MM.1S (cell line): Measurements from ENCODE around the gene SARNP.
A peak's percentile ranks its signal among the peaks of the same experiment; 100 is the strongest.

ENCODE experiments used
- DNase-seq: peaks from one replicate; pipeline ENCODE4 v3.0.0-alpha.2; 2015
- H2AFZ ChIP-seq: fragments of 300-600 bp; sonication (generic); 2 replicates; pipeline ENCODE4 v1.6.0; 2016; ENCODE audit warnings: antibody characterized with exemption, low read length
- H3F3A ChIP-seq: fragments of 300-600 bp; sonication (generic); 2 replicates; pipeline ENCODE4 v1.6.1; 2016; ENCODE audit warnings: mild to moderate bottlenecking, antibody characterized with exemption, low read length, moderate library complexity, mixed read lengths; ENCODE audit not compliant: insufficient read depth
- H3K27ac ChIP-seq: fragments of 300-600 bp; sonication (generic); 2 replicates; pipeline ENCODE4 v1.5.1; 2016; ENCODE audit warnings: mild to moderate bottlenecking, low read length
- H3K27me3 ChIP-seq: fragments of 300-600 bp; sonication (generic); replicated peaks from 2 replicates; pipeline ENCODE4 v1.6.0; 2016; ENCODE audit warnings: low read length; ENCODE audit not compliant: insufficient read depth
- H3K36me3 ChIP-seq: fragments of 300-600 bp; sonication (generic); replicated peaks from 2 replicates; pipeline ENCODE4 v1.6.1; 2016; ENCODE audit warnings: mild to moderate bottlenecking, low read length, mixed read lengths; ENCODE audit not compliant: insufficient read depth
- H3K4me1 ChIP-seq: fragments of 300-600 bp; sonication (generic); 2 replicates; pipeline ENCODE4 v1.6.1; 2016; ENCODE audit warnings: low read length, mixed read lengths
- H3K4me2 ChIP-seq: fragments of 300-600 bp; sonication (generic); 2 replicates; pipeline ENCODE4 v1.6.0; 2016; ENCODE audit warnings: low read depth, low read length
- H3K4me3 ChIP-seq: fragments of 300-600 bp; sonication (generic); 2 replicates; pipeline ENCODE4 v1.5.1; 2016; ENCODE audit warnings: low read length, mixed read lengths
- H3K79me2 ChIP-seq: fragments of 300-600 bp; sonication (generic); 2 replicates; pipeline ENCODE4 v1.6.1; 2016; ENCODE audit warnings: mixed run types, low read length, mixed read lengths
- H3K9ac ChIP-seq: fragments of 300-600 bp; sonication (generic); 2 replicates; pipeline ENCODE4 v1.6.1; 2016; ENCODE audit warnings: low read length, mixed read lengths
- H3K9me2 ChIP-seq: fragments of 300-600 bp; sonication (generic); replicated peaks from 2 replicates; pipeline ENCODE4 v1.6.1; 2016; ENCODE audit warnings: mild to moderate bottlenecking, low read length, mixed read lengths; ENCODE audit not compliant: insufficient read depth
- H3K9me3 ChIP-seq: fragments of 300-600 bp; sonication (generic); replicated peaks from 2 replicates; pipeline ENCODE4 v1.6.1; 2016; ENCODE audit warnings: mild to moderate bottlenecking, low read length, mixed read lengths; ENCODE audit not compliant: insufficient read depth
- H4K20me1 ChIP-seq: fragments of 300-600 bp; sonication (generic); 2 replicates; pipeline ENCODE4 v1.6.1; 2016; ENCODE audit warnings: mild to moderate bottlenecking, low read length, moderate library complexity, mixed read lengths; ENCODE audit not compliant: insufficient read depth
- CTCF ChIP-seq: fragments of 300-600 bp; sonication (generic); IDR thresholded peaks from 2 replicates; pipeline ENCODE4 v1.5.1; 2016; ENCODE audit warnings: antibody characterized with exemption, low read length, mixed read lengths
- EZH2 ChIP-seq: fragments of 300-600 bp; sonication (generic); optimal IDR thresholded peaks from 2 replicates; pipeline ENCODE3; 2017; ENCODE audit warnings: low read depth, mild to moderate bottlenecking, antibody characterized with exemption, low read length, mixed read lengths
- EZH2phosphoT487 ChIP-seq: fragments of 300-600 bp; sonication (generic); IDR thresholded peaks from 2 replicates; pipeline ENCODE4 v1.6.1; 2018; ENCODE audit warnings: antibody characterized with exemption, low read length

The SARNP gene

DNA sequence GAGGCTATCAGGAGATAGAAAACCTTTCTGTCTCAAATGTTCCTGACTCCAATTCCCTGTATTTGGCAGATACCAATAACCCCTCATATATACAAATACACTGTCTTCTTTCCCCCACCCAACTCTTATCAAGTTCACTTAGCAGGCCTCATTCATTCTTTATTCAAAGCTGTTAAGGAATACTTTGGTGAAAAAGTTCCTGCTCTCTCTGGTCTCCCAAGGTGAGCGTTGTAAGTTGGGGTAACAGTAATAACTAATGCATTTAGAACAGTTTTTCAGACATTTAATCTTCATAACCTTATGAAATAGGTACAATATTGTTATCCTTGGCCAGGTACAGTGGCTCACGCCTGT is 78.5 kb downstream of the SARNP start:
- no peaks in the 10 kb centered on the region for H4K20me1 ChIP-seq
- no peaks in the 10 kb centered on the region for H3K79me2 ChIP-seq
- peak overlapping the region; percentile 90 for H3K4me3 ChIP-seq
- peaks cover 13% of the 10 kb centered on the region for H3K4me1 ChIP-seq
- 0 out of 2 replicates have a peak, but pooled peaks cover 4% of the 10 kb centered on the region for H3K27me3 ChIP-seq
- H3K9me2 ChIP-seq: no peaks in the 10 kb centered on the region
- no peak overlapping the region for H3K27ac ChIP-seq
- H3K9ac ChIP-seq: no peak overlapping the region
- no peak for DNase-seq
- H3K36me3 ChIP-seq: no peaks in the 10 kb centered on the region
- H2AFZ ChIP-seq: peak overlapping the region; percentile 93; the same call in 1 of the 2 replicates
- no peaks in the 10 kb centered on the region for H3K9me3 ChIP-seq
- peaks cover 8% of the 10 kb centered on the region; the same call in 1 of the 2 replicates for H3F3A ChIP-seq
- H3K4me2 ChIP-seq: peak overlapping the region; percentile 89; the same call in 1 of the 2 replicates
- no peak for TF ChIP-seq EZH2phosphoT487
- no peak for TF ChIP-seq EZH2
- TF ChIP-seq CTCF: no peak

DNA sequence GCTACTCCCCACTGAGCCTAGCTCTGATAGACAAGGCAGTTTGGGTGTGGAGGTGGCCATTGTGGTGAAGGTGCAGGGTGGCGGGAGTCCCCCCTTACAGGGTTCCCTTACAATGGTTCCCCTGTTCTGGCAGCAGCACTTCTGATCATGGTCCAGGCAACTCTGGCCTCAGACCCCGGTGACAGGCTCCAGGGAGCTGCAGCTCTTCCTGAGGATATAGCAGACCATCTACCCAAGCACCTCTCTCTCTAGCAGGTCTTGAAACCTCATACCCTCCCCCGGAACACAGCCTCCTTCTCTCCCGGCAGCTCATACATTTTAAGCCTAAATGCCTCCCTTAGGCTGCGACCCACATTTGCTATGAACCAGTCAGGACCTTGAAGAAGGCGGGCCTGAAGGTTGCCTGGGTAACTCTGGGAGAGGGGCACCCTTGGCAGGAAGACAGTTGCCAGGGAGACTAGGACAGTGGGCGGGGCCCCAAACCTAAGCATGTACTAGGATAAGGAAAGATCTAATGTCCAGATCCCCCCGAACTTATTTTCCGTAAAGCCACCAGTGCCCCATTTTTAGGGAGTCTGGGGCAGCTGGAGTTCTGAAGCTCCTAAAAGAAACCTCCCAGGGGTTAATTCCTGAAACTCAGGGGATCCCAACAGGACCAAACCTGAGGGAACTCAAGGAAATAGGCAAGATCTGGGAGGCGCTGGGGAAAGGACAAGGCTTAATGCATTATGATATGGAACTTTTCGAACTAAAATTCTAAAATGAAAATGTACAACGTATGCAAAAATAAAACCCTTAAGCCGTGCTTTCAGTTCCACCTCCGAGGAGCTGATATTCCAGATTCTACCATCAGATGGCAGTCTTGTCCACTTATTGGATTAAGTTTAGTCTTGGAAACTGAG is 79.2 kb downstream of the SARNP start:
- H3K36me3 ChIP-seq: no peaks in the 10 kb centered on the region
- peak; percentile 91 for DNase-seq

GRCh38 chr12:55737581-55738122 is 79.9 kb downstream of the SARNP start:
- H3K4me2 ChIP-seq: peak overlapping the region; percentile 89
- H3K4me1 ChIP-seq: peaks cover 12% of the 10 kb centered on the region
- TF ChIP-seq EZH2 (no peak), EZH2phosphoT487 (no peak), CTCF (no peak)
- peaks cover 8% of the 10 kb centered on the region; the same call in 1 of the 2 replicates for H3F3A ChIP-seq
- H3K9me3 ChIP-seq: no peaks in the 10 kb centered on the region
- peak overlapping the region; percentile 93 for H2AFZ ChIP-seq
- peak overlapping the region; percentile 64; the same call in 1 of the 2 replicates for H3K27ac ChIP-seq
- 0 out of 2 replicates have a peak, but pooled peaks cover 3% of the 10 kb centered on the region for H3K27me3 ChIP-seq
- H3K9ac ChIP-seq: peak overlapping the region; percentile 73; the same call in 1 of the 2 replicates
- no peaks in the 10 kb centered on the region for H3K9me2 ChIP-seq
- peak overlapping the region; percentile 90 for H3K4me3 ChIP-seq
- no peak for DNase-seq
- no peaks in the 10 kb centered on the region for H3K79me2 ChIP-seq
- H3K36me3 ChIP-seq: no peaks in the 10 kb centered on the region
- H4K20me1 ChIP-seq: no peaks in the 10 kb centered on the region

More for the DNA sequence above, 79.2 kb downstream of the SARNP start:
- peak overlapping the region; percentile 93 for H2AFZ ChIP-seq
- H3K27me3 ChIP-seq: 0 out of 2 replicates have a peak, but pooled peaks cover 4% of the 10 kb centered on the region
- peaks cover 12% of the 10 kb centered on the region for H3K4me1 ChIP-seq
- TF ChIP-seq EZH2phosphoT487 (no peak), CTCF (peak; percentile 81)
- H3K9me2 ChIP-seq: no peaks in the 10 kb centered on the region
- H3K4me3 ChIP-seq: peak overlapping the region; percentile 90
- H3K4me2 ChIP-seq: peak overlapping the region; percentile 89
- H3K27ac ChIP-seq: peak overlapping the region; percentile 64; the same call in 1 of the 2 replicates
- no peaks in the 10 kb centered on the region for H4K20me1 ChIP-seq
- no peaks in the 10 kb centered on the region for H3K9me3 ChIP-seq
- no peaks in the 10 kb centered on the region for H3K79me2 ChIP-seq
- peak overlapping the region; percentile 73 for H3K9ac ChIP-seq
- H3F3A ChIP-seq: peaks cover 8% of the 10 kb centered on the region; the same call in 1 of the 2 replicates
